ENCODE measurements around the gene SEPTIN2.

DNA sequence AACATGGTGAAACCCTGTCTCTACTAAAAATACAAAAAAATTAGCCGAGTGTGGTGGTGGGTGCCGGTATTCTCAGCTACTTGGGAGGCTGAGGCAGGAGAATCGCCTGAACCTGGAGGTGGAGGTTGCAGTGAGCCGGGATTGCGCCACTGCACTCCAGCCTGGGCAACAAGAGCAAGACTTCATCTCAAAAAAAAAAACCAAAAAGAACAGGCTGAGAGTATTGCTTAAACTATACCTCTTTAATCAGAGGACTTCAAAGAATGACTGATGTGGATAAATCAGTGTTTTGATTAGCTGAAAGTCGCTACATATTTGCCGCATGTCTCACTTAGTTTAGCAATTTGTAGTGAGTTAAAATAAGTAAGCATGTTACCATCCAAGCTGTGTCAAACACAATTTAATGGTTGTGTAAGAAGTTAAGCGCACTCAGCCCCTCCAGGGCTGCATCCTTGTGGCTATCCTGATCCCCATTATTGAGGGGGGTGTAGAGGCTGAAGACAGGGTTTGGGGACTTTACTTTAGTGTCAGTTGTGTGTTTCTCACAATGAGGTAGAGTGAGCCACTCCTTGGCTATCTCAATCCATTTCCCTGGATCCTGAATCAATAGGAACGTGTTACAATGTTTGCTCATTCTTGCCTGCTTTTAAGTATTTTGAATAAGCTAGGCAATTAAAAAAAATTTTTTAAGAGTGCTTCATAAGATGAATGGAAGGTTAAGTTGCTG is 29.4 kb downstream of the SEPTIN2 start:
- TF ChIP-seq, protein P1, sequence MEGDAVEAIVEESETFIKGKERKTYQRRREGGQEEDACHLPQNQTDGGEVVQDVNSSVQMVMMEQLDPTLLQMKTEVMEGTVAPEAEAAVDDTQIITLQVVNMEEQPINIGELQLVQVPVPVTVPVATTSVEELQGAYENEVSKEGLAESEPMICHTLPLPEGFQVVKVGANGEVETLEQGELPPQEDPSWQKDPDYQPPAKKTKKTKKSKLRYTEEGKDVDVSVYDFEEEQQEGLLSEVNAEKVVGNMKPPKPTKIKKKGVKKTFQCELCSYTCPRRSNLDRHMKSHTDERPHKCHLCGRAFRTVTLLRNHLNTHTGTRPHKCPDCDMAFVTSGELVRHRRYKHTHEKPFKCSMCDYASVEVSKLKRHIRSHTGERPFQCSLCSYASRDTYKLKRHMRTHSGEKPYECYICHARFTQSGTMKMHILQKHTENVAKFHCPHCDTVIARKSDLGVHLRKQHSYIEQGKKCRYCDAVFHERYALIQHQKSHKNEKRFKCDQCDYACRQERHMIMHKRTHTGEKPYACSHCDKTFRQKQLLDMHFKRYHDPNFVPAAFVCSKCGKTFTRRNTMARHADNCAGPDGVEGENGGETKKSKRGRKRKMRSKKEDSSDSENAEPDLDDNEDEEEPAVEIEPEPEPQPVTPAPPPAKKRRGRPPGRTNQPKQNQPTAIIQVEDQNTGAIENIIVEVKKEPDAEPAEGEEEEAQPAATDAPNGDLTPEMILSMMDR (conservative IDR thresholded peaks at IDR 0.05; ENCODE audit: low read length) = no peak
- TF ChIP-seq EZH2phosphoT487 (IDR thresholded peaks at IDR 0.05; ENCODE audit: borderline replicate concordance, low read depth, low read length) = no peak

Data from OCI-LY7 (cell line).